HCT116 (cell line): Measurements from ENCODE around the gene LAMTOR5. TPM values are rescaled to one million over a fixed set of nuclear protein-coding genes. Genes with fewer than 3 reads are reported as not detected.

ENCODE experiments used
- ATAC-seq: fragments of 200-7000 bp; cut with Tn5 transposase; 2 replicates; pipeline ENCODE4 v1.9.1; 2020; ENCODE audit warnings: mild to moderate bottlenecking, moderate library complexity
- Bru-seq: library from RNA; stranded (reverse); fragments of 400-500 nt; gene quantifications from one replicate; lab custom pipeline; 2021; lab: Mats Ljungman, UMichigan
- BruChase-seq, 2 experiments: library from RNA; stranded (reverse); fragments of 400-500 nt; gene quantifications; one replicate each; lab custom pipeline; 2021; lab: Mats Ljungman, UMichigan
- BruUV-seq: library from RNA; stranded (reverse); fragments of 400-500 nt; replicated peaks from 2 replicates; lab custom pipeline; 2021; lab: Mats Ljungman, UMichigan
- CTCF ChIA-PET: fragments of 300-600 bp; sonication (Branson Sonifier 250); formaldehyde crosslinking; loops from one replicate; lab custom pipeline; 2021; ENCODE audit warnings: antibody characterized with exemption; lab: Charles Lee
- POLR2A ChIA-PET: fragments of 300-600, 350-600 bp; sonication (Branson Sonifier 250); formaldehyde crosslinking; loops from one replicate; lab custom pipeline; 2021; ENCODE audit warnings: antibody characterized with exemption; lab: Charles Lee
- RAD21 ChIA-PET, 2 experiments: fragments of 300-600 bp; sonication (Branson Sonifier 250); formaldehyde crosslinking; loops; one replicate each; lab custom pipeline; 2023; ENCODE audit warnings: low total read pairs in 2 of 2; ENCODE audit not compliant: uncharacterized antibody in 2 of 2, unreplicated experiment in 2 of 2, low non-redundant PET in 1 of 2; lab: Charles Lee
- DNase-seq: peaks from one replicate; pipeline ENCODE4 v3.0.0-alpha.2; 2010; ENCODE audit warnings: low read depth, low spot score
- H2AFZ ChIP-seq: fragments of 200-600 bp; shearing (Covaris generic), sonication (generic); 2 replicates; pipeline ENCODE4 v1.6.1; 2017; ENCODE audit warnings: low read depth, mixed run types, mixed read lengths, antibody characterized with exemption, low read length; ENCODE audit not compliant: poor library complexity, severe bottlenecking
- H3K27ac ChIP-seq: 2 replicates; pipeline ENCODE4 v1.5.1; 2012; ENCODE audit warnings: low read depth, low read length
- H3K27me3 ChIP-seq: fragments of 200-600 bp; sonication (generic); 2 replicates; pipeline ENCODE4 v1.6.1; 2016; ENCODE audit warnings: mixed run types, low read length, mixed read lengths; ENCODE audit not compliant: insufficient read depth
- H3K36me3 ChIP-seq, 2 experiments: fragments of 200-500 bp in 1 of 2; fragments of 200-600 bp in 1 of 2; sonication (Bioruptor generic) in 1 of 2; sonication (generic) in 1 of 2; 2 replicates each; pipeline versions ENCODE4 v1.5.1 to v1.6.1; 2014 to 2016; ENCODE audit warnings: low read length in 2 of 2, inconsistent platforms in 1 of 2, mixed read lengths in 1 of 2, mixed run types in 1 of 2; ENCODE audit not compliant: insufficient read depth in 2 of 2, control insufficient read depth in 1 of 2
- H3K4me1 ChIP-seq, 2 experiments: fragments of 200-600 bp in 1 of 2; sonication (generic) in 1 of 2; 2 replicates each; pipeline versions ENCODE4 v1.5.1 to v1.6.1; 2012 to 2017; ENCODE audit warnings: low read length in 2 of 2, inconsistent platforms in 1 of 2, mild to moderate bottlenecking in 1 of 2, mixed read lengths in 1 of 2, mixed run types in 1 of 2, moderate library complexity in 1 of 2; ENCODE audit not compliant: insufficient read depth in 2 of 2, control insufficient read depth in 1 of 2
- H3K4me2 ChIP-seq: fragments of 200-600 bp; sonication (generic); 2 replicates; pipeline ENCODE4 v1.6.1; 2017; ENCODE audit warnings: mixed run types, low read length, mixed read lengths
- H3K4me3 ChIP-seq, 2 experiments: fragments of 200-600 bp in 1 of 2; sonication (generic) in 1 of 2; replicated peaks in 1 of 2; 2 replicates each; pipeline ENCODE4 v1.5.1; 2011 to 2016; ENCODE audit warnings: low read length in 2 of 2, control low read depth in 1 of 2, low read depth in 1 of 2, mild to moderate bottlenecking in 1 of 2, mixed read lengths in 1 of 2, mixed run types in 1 of 2
- H3K79me2 ChIP-seq: fragments of 200-600 bp; sonication (generic); 2 replicates; pipeline ENCODE4 v1.6.1; 2017; ENCODE audit warnings: mild to moderate bottlenecking, mixed run types, low read length, moderate library complexity, mixed read lengths; ENCODE audit not compliant: insufficient read depth
- H3K9ac ChIP-seq: fragments of 200-600 bp; sonication (generic); 2 replicates; pipeline ENCODE4 v1.6.1; 2016; ENCODE audit warnings: low read length, mixed read lengths
- H3K9me2 ChIP-seq: fragments of 200-600 bp; sonication (generic), shearing (Covaris generic); 2 replicates; pipeline ENCODE4 v1.6.1; 2017; ENCODE audit warnings: mixed run types, mild to moderate bottlenecking, moderate library complexity; ENCODE audit not compliant: insufficient read depth
- H3K9me3 ChIP-seq, 2 experiments: fragments of 200-500 bp in 1 of 2; fragments of 200-600 bp in 1 of 2; sonication (Bioruptor generic) in 1 of 2; sonication (generic) in 1 of 2; 2 replicates each; pipeline ENCODE4 v1.6.1; 2014 to 2017; ENCODE audit warnings: low read length in 2 of 2, mixed read lengths in 2 of 2, inconsistent platforms in 1 of 2, low read depth in 1 of 2, mild to moderate bottlenecking in 1 of 2, mixed run types in 1 of 2, moderate library complexity in 1 of 2; ENCODE audit not compliant: control insufficient read depth in 1 of 2, insufficient read depth in 1 of 2
- H4K20me1 ChIP-seq: fragments of 200-600 bp; sonication (generic), shearing (Covaris generic); 2 replicates; pipeline ENCODE4 v1.6.1; 2017; ENCODE audit warnings: mixed run types, mild to moderate bottlenecking, moderate library complexity; ENCODE audit not compliant: insufficient read depth
- ATF3 ChIP-seq: IDR thresholded peaks from 2 replicates; pipeline ENCODE4 v1.6.1; 2012
- CBX3 ChIP-seq: IDR thresholded peaks from 2 replicates; pipeline ENCODE4 v1.6.1; 2012; ENCODE audit warnings: low read depth
- CEBPB ChIP-seq: IDR thresholded peaks from 2 replicates; pipeline ENCODE4 v1.6.1; 2012; ENCODE audit warnings: low read depth
- ELF1 ChIP-seq: IDR thresholded peaks from 2 replicates; pipeline ENCODE4 v1.6.1; 2012; ENCODE audit warnings: low read depth, borderline replicate concordance
- JUND ChIP-seq: IDR thresholded peaks from 2 replicates; pipeline ENCODE4 v1.6.1; 2012
- MAX ChIP-seq: IDR thresholded peaks from 2 replicates; pipeline ENCODE4 v1.6.1; 2012
- POLR2A ChIP-seq: IDR thresholded peaks from 2 replicates; pipeline ENCODE4 v1.7.0; 2011; ENCODE audit warnings: borderline replicate concordance; ENCODE audit not compliant: insufficient read depth, insufficient read length; ENCODE audit errors: extremely low read depth
- POLR2AphosphoS5 ChIP-seq: IDR thresholded peaks from 2 replicates; pipeline ENCODE4 v1.6.1; 2011; ENCODE audit warnings: mild to moderate bottlenecking, low read depth, low read length, moderate library complexity
- RAD21 ChIP-seq: IDR thresholded peaks from 2 replicates; pipeline ENCODE4 v1.6.1; 2012; ENCODE audit warnings: low read depth, mild to moderate bottlenecking
- REST ChIP-seq: IDR thresholded peaks from 2 replicates; pipeline ENCODE4 v1.6.1; 2012; ENCODE audit warnings: low read depth
- SIN3A ChIP-seq: IDR thresholded peaks from 2 replicates; pipeline ENCODE4 v1.6.1; 2012; ENCODE audit warnings: low read depth
- SP1 ChIP-seq: IDR thresholded peaks from 2 replicates; pipeline ENCODE4 v1.6.1; 2012; ENCODE audit warnings: low read depth
- SRF ChIP-seq: IDR thresholded peaks from 2 replicates; pipeline ENCODE4 v1.6.1; 2012; ENCODE audit warnings: low read depth
- TCF7L2 ChIP-seq: IDR thresholded peaks from 2 replicates; pipeline ENCODE4 v1.7.0; 2011; ENCODE audit warnings: borderline replicate concordance, inconsistent platforms; ENCODE audit not compliant: insufficient read depth, insufficient read length; ENCODE audit errors: extremely low read depth
- YY1 ChIP-seq: IDR thresholded peaks from 2 replicates; pipeline ENCODE4 v1.6.1; 2011; ENCODE audit warnings: low read length, low read depth, moderate library complexity, mild to moderate bottlenecking; ENCODE audit not compliant: insufficient replicate concordance; ENCODE audit errors: extremely low read depth
- ZBTB33 ChIP-seq: IDR thresholded peaks from 2 replicates; pipeline ENCODE4 v1.6.1; 2011; ENCODE audit warnings: mild to moderate bottlenecking, low read length, moderate library complexity; ENCODE audit not compliant: insufficient replicate concordance; ENCODE audit errors: extremely low read depth
- ZFX ChIP-seq: fragments of 450-650 bp; IDR thresholded peaks from 2 replicates; pipeline ENCODE4 v1.6.1; 2017
- ZNF274 ChIP-seq: fragments of 200-500 bp; sonication (Bioruptor generic); IDR thresholded peaks from 2 replicates; pipeline ENCODE4 v1.6.1; 2014; ENCODE audit warnings: mild to moderate bottlenecking, low read depth, low read length, inconsistent platforms
- intact Hi-C: fragments of 100-400 bp; cut with micrococcal nuclease; formaldehyde crosslinking; loops from 2 replicates; pipeline ENCODE4 v1.10.0; 2022
- long read RNA-seq: library from polyadenylated mRNA; unstranded; transcript quantifications from one replicate; pipeline ENCODE4 v2.0.0, GENCODE V29; 2021; ENCODE audit not compliant: unreplicated experiment
- polyA plus RNA-seq: library from polyadenylated mRNA; unstranded; fragments of >200 nt; gene quantifications from 2 replicates; pipeline ENCODE4 v1.2.1, GENCODE V29; 2012; ENCODE audit warnings: missing spikeins
- total RNA-seq: library from RNA; stranded (reverse); gene quantifications from one replicate; pipeline ENCODE4 v1.2.1, GENCODE V29; 2021; ENCODE audit not compliant: unreplicated experiment

Gene LAMTOR5
- 137 TPM for total RNA-seq
- 240 and 257 TPM in 2 replicates for polyA plus RNA-seq
- percentile 91 among the genes with signal in this experiment for Bru-seq, nascent RNA
- BruChase-seq, experiment 1, labeled RNA remaining after a 6-hour chase, result percentile 96 among the genes with signal in this experiment
- percentile 89 among the genes with signal in this experiment for BruChase-seq, experiment 2, labeled RNA remaining after a 2-hour chase
- long read RNA-seq, transcript LAMTOR5-206 (4 exons, 634 nt), result major isoform, 79 of 87 reads
- long read RNA-seq, partial matches to known transcripts, result 2 of 87 reads
- long read RNA-seq, other reads (novel, unspliced or antisense), result 0 of 87 reads

GRCh38 chr1:110407260-110408210, at the start of gene LAMTOR5:
LAMTOR5 (minus strand) TSS chr1:110407694; CDS start chr1:110407620, 74 bp downstream.
- POLR2A ChIA-PET, result interaction anchor here (1.0 to 2.5 kb wide), 3 partner anchors 53 to 200 kb away, joined by 4 to 11 read pairs (median 7); partner anchors contain the start of gene RBM15

More at GRCh38 chr1:110407260-110408210, at the start of gene LAMTOR5:
- Histone ChIP-seq H3K36me3 (peaks cover 13 to 18% of the 10 kb centered on the region in 2 experiments), H4K20me1 (no peaks in the 10 kb centered on the region), H3K4me3 (peak within 1 kb of the TSS; percentile 96 to 98), H3K4me2 (peak within 1 kb of the TSS; percentile 93), H3K27ac (peak within 1 kb of the TSS; percentile 80), H3K79me2 (peaks cover 34% of the 10 kb centered on the region), H3K27me3 (no peaks in the 10 kb centered on the region), H2AFZ (peak within 1 kb of the TSS; percentile 35), H3K9me2 (no peaks in the 10 kb centered on the region), H3K9ac (peak within 1 kb of the TSS; percentile 99), H3K4me1 (peaks cover 4 to 14% of the 10 kb centered on the region in 2 experiments; a peak in 3 of 4 replicates), H3K9me3 (no peaks in the 10 kb centered on the region)
- intact Hi-C loops, result loop anchor here (1.0 to 5.0 kb wide), 2 partner anchors 69 to 205 kb away; no protein-coding TSS in a partner anchor
- BruUV-seq, result TSS peak; percentile 81
- ATAC-seq, result peak; percentile 89
- peak; percentile 86 for TF ChIP-seq YY1
- peak; percentile 97 for TF ChIP-seq MAX
- no peak for TF ChIP-seq CEBPB
- peak; percentile 63 for TF ChIP-seq POLR2A
- peak; percentile 91 for TF ChIP-seq ELF1
- peak; percentile 91 for TF ChIP-seq POLR2AphosphoS5
- TF ChIP-seq ZNF274, result no peak
- TF ChIP-seq SRF, result peak; percentile 94
- TF ChIP-seq SIN3A, result peak; percentile 98
- TF ChIP-seq ZFX, result peak; percentile 92
- TF ChIP-seq RAD21, result no peak
- TF ChIP-seq SP1, result peak; percentile 97
- no peak for TF ChIP-seq REST
- TF ChIP-seq TCF7L2, result peak; percentile 67
- no peak for TF ChIP-seq ATF3
- peak; percentile 98 for TF ChIP-seq CBX3
- peak; percentile 80 for TF ChIP-seq ZBTB33
- peak; percentile 9; the same call in 1 of the 2 replicates for TF ChIP-seq JUND
- ChIA-PET RAD21 (interaction anchor here in 1 of 2 experiments (1.9 kb wide), 1 partner anchor 53 kb away, joined by 4 read pairs; no protein-coding TSS in a partner anchor), CTCF (interaction anchor here (1.3 to 2.3 kb wide), 3 partner anchors 26 to 88 kb away, joined by 4 to 16 read pairs (median 10); no protein-coding TSS in a partner anchor)
- peak; percentile 93 for DNase-seq
